UCSD-AML1 (cell line): Measurements from ENCODE around the gene FTO.

Source experiments
- DNase-seq: peaks from one replicate; lab custom pipeline; 2025; ENCODE audit not compliant: unreplicated experiment; lab: John Stamatoyannopoulos, UW

FTO gene

DNA sequence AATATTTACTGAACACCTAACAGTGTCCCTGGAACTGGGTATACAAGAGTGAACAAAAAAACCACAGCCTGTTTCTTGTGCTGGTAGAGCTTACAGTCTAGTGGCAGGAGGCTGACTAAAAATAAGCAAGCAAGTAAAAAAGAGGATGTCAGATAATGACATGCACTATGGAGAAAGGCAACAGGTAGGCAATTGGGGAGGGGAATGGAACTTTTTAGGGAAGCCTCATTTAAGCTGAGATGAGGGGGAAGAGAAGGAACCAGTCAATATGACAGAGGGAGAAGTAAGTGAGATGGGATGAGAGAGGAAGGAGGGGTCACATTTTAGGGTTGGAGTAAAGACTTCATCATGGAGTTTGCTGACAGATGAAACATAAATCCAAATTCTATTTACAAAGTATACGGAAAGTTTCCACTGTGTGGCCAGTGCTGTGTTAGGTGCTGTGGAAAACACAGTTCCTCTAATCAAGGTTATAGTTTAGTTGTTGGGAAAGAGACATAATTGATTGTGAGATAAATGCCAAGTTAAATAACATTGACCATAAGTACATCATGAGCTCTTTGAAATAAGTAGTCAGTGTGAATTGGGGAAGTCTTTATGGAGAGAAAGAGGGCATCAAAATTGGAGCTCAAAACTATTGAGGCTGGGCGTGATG, 251.4 kb downstream of the FTO start:
- no peak for DNase-seq

DNA sequence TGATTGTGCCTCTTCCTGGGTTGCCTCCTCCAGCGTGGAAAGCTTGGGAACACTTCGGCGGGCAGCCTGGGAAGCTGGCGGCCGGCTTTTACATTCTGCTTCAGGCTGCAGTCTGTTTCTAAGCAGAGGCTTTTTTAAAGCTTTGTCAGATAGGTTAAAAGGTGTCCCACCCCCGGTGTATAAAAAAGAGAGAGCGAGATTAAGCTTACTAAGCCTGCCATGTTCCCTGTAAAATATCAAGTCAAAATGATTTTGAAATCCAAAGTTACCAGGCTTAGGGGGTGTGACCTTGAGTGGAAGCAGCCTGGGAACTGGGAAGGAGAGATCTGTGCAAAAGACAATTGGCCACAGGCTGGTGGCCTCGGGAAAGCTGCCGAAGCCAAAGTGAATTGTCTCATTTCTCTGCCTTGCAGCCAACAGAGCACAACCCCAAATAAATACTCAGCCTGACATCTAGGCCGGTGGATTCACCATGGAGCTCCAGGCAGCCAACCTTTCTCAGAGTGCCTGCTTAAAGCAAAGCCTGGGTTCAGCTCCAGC, 254.5 kb downstream of the FTO start:
- no peak for DNase-seq

DNA sequence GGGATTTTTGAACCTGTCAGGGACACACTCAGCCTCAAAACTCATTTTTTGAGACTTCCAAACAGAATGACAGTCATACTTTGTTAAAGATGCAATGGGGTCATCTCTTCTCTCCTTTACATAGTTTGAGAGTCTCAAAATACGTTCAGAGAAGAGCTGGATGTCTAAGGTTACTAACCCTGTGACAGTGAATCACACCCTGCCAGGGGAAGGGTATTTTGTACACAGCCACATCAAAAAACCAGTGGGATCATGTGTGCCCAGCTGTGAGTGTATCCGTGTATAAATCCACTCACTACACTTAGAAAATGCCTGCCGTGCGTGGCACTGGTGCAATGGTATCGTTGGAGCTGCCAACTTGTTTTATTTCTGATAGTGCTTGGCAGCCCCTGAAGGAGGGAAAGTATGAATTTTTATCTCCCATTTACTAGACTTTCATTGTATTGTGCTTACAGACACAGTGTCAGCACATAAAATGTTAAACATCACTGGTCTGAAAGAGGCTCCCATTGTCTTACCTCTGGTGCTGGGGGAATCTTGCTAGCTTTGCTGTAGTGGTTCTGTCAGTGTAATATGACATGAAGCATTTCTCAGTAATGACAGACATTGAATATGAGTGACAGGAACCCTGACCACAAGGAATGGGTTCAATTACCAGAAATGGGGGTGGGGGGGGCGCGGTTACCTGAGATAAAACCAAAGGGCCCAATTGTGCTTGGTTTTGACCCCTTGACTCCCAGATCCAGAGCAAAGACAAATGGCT, 256.3 kb downstream of the FTO start:
- DNase-seq: no peak

DNA sequence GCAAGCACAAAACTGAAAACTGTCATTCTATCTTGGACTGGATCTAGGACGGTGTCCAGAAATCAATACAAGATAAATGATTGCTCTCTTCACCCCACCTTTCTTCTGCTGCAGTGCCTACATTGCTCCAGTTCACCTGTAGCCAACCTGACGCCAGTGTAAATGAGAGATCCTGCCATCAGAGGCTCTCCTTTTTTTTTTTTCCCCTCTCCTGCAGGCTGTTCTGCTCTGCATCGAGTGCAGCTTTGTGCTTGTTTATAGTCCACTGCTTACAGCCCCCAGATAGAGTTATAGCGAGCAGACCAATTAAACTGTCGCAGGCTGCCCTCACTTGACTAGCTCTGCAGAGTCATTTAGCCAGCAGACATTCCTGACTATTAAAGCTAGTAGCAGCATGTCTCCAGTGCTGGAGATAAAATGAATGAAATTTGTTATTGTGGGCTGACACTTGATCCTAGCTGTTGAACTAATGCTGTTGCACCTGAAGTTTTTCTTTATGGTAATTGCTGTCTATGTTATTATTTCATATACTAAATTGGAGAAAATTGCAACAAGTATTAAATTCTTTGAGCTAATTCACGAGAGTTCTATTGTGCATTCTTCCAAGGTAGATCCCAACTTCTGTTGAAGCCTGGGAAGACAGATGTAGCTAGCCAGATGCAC, 257.1 kb downstream of the FTO start:
- no peak for DNase-seq

DNA sequence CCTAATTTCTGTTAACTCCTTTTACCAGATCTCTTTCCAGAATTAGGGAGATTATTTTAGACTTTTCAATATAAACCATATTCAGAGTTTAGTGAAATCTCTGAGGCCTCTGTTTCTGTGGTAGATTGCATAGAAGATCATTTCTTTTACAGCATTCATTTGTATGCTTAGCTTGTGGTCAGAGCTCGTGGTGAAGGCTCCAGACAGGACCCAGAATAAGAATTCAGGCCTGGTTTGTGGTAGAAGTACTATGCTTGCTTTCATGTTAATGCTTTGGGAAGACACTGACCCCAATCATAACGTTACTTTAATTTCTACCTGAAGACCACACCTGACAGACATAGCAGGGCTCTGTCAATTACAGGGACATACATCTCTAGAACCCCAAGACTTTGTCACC, 258.1 kb downstream of the FTO start:
- no peak for DNase-seq

- DNase-seq: no peak
Observed at GRCh38 chr16:53964145-53964790, 260.3 kb downstream of the FTO start.

DNA sequence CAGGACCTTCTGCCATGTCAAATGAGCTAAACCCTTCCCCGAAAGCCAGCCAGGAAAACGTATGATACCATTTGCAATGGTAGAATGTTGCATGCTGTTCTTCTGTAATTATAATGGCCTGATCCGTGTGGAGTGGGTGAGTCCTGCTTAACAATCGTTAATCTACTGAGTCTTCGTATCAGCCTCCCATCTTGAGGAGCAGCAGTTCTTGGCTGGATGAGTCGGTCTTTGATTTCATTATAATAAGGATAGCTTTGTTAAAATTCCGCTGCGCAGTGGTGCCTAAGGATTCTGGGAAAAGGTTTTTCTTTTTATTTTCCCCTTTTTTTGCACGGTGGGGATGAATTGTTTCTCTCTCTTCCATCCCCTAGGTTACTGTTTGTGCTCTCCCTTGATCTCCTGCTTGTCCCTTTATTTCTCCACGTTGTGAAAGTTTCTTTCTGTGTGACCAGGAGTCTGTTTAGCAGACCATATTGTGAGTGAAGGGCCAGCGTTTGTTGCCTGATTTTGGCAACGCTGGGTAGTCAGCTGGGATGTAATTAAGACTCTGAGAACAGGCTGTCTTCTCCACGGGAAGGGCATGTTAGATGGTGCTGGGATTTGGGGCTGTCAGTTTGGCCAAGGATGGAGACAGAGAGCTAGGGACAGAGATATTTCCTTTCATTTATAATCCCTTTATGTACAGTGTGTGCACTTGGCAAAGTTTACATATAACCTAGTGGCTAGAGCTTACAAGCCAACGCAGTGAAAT, 263.0 kb downstream of the FTO start:
- no peak for DNase-seq

- DNase-seq: no peak
Observed at GRCh38 chr16:53967572-53967971, 263.6 kb downstream of the FTO start.

GRCh38 chr16:53968454-53968853, 264.5 kb downstream of the FTO start:
- DNase-seq: no peak

DNA sequence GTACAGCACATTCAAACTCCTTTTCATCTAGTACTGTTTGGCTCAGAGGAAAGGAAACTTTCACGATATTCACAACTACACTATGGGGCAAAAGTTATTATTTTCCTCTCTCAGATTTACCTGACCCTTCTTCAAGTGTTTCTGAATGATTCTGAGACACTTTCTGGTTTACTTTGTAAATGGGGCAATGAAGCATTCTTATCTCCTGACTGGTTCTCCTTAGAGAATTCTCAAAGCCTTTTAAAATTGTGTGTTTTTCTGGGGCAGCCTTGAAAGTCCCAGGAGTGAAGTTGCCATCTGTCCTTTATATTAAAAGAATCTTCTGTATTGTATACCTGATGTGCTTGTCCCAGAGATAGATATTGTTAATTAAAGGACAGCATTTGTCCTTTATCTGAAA, 264.9 kb downstream of the FTO start:
- DNase-seq: no peak

DNA sequence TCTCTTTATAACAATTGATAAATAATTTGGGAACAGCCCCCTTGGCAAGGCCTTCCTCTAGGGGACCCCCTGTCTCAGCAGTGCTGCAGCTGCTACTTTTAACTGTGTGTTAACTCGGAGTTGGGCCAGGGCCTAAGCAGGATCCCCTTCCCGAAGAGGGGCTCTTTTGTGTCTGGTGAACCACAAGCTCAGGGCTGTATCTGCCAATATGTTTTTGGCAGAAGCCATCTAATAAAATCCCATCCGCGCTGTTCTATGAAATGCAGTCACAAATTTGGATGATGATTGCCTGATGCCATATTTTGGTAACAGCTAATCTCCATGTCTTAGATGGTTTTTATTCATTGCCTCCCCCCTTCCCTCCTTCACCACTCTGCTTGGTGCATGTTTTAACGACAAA, 267.7 kb downstream of the FTO start:
- DNase-seq: no peak

- DNase-seq: no peak
Observed at GRCh38 chr16:53973021-53973420, 269.1 kb downstream of the FTO start.

DNA sequence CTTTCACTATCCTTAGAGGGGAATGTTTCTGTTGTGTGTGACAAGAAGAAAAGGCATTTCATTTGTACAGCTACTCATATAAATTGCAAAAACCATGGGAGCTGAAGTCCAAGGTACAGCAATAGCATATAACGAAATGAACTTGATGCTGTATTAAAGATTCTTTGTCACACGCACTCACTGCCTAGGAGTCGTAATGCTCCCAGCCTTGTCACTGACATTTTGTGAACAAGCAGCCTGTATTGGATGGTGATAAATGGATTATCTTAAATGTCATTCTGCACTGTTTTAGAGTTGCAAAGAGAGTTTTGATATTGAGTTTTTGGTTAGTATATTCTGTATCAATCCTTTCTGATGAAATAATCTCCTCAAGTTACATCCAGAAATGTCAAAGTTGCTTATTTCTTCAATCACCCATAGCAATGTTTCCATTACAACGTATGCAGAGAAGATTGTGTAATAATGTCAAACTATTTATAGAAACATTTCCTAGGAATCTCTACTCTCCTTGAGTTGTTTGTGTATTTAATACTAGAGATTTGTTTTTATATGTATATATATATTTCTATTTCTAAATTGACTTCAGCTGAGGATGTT, 270.6 kb downstream of the FTO start:
- no peak for DNase-seq

GRCh38 chr16:53980675-53981074, 276.7 kb downstream of the FTO start:
- no peak for DNase-seq

DNA sequence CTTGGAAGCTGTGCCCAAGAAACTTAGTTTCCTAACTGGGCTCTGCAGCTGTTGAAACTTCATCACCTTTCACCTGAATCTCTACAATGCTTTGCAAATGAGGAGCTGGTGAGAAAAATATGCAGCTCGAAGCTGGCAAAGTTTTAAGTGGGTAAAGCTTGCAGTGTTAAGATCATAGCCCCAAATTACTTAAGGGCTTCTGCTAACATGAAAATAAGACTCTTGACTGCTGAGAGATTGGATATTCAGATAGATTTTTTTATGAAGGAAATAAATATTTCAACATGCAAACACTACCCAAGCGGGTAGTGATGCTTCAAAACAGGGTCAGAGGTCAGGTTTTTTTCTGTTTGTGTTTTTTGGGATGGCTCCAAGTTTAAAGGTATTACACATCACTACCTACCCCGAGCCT, 278.7 kb downstream of the FTO start:
- no peak for DNase-seq

DNA sequence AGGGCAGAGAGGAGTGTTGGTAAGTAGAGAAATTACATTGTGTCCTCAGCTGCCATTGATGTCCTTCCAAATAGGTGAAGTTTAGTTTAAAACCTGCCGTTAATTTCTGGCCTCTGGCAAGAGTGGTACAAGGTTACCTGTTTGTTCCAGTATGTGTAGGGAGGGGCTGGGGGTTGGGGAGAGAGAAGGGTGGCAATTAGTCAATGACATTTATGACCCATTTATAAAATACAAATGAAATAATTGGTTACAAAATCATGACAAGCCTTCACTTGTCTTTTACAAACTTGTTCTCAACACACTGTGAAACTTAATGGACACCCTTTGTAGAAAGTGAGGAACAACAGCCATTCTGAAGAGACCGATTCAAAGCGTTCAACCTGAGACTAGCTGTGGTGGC, 281.0 kb downstream of the FTO start:
- DNase-seq: no peak

- DNase-seq: no peak
Observed at GRCh38 chr16:53985861-53986260, 281.9 kb downstream of the FTO start.

DNA sequence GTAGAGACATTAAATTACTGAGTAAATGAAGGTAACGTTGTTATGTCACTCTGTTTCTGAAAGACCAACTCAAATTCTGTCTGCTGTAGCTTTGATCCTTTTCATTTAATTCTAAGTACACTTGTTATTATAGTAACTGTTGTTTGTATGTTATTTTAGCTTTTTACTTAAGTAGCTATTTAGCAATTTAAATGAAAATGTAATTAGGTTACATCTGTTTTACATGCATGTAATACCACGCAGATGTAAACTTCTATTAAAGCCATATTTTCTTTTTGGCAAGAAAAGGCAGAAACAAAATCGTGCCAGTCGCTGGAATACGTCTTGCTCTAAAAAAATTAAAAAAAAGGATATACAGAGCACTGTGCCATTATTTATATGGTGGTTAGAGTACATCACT, 282.8 kb downstream of the FTO start:
- DNase-seq: no peak

DNA sequence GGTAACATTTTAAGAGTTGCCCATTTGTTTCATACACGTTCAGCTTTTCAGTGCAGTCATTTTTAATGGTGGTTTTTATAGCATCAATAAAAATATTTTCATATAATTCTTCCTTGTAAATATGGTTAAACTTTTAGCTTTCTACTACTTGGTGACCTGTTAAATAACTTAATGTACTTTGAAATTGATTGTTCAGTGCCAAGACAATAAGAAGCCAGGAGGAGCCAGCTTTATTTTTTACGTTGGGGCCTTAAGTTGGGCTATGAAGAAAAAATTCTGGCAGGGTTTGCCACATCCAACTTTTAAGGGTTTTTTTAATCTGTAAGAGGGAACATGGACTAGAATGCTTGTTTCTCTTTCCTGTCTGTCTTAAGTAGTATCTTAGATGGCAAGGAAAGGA, 284.2 kb downstream of the FTO start:
- DNase-seq: no peak

DNA sequence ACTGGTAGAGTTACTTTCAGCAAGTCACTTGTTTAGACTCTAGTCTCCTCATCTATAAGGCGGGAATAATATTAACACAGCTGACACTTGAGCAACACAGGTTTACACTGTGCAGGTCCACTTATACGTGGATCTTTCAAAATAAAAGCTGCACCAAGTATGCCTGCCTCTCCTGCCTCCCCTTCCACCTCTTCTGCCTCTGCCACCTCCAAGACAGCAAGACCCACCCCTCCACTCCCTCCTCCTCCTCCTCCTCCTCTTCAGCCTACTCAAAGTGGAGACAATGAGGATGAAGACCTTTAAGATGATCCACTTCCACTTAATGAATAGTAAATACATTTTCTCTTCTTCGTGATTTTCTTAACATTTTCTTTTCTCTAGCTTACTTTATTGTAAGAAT, 285.6 kb downstream of the FTO start:
- no peak for DNase-seq
